K562 (cell line): ENCODE data around the gene CCDC158. TPM values are rescaled to one million over a fixed set of nuclear protein-coding genes. Genes with fewer than 3 reads are reported as not detected.

Experiments
- ATF7 ChIP-seq: fragments of 450-650 bp; IDR thresholded peaks from 2 replicates; pipeline ENCODE4 v1.7.1; 2014; ENCODE audit warnings: mild to moderate bottlenecking, moderate library complexity
- BACH1 ChIP-seq: fragments of 200-800 bp; sonication (Bioruptor generic); IDR thresholded peaks from 2 replicates; pipeline ENCODE4 v1.6.1; 2016; ENCODE audit warnings: missing genetic modification characterization, missing compliant biosample characterization
- C11orf30 ChIP-seq: fragments of 450-650 bp; IDR thresholded peaks from 2 replicates; pipeline ENCODE4 v1.6.1; 2016; ENCODE audit warnings: low read depth, mild to moderate bottlenecking
- CREB3 ChIP-seq: fragments of 450-650 bp; conservative IDR thresholded peaks from 2 replicates; pipeline ENCODE4 v1.6.1; 2016; ENCODE audit warnings: missing genetic modification characterization, low read depth, mild to moderate bottlenecking, missing compliant biosample characterization, moderate library complexity
- GATA2 ChIP-seq: sonication (generic); formaldehyde crosslinking; IDR thresholded peaks from 2 replicates; pipeline ENCODE4 v1.4.0; 2020; ENCODE audit warnings: mild to moderate bottlenecking, missing genetic modification reagents
- JUN ChIP-seq, 2 experiments: sonication (generic) in 1 of 2; formaldehyde crosslinking in 1 of 2; IDR thresholded peaks; 2 replicates each; pipeline versions ENCODE4 v1.6.1 to v1.8.0; 2012 to 2022; ENCODE audit warnings: borderline replicate concordance in 2 of 2, mild to moderate bottlenecking in 2 of 2, improper control_type of control experiment in 1 of 2, low read depth in 1 of 2, low read length in 1 of 2, missing genetic modification reagents in 1 of 2
- KDM1A ChIP-seq, 2 experiments: fragments of 450-650 bp; IDR thresholded peaks; 2 replicates each; pipeline ENCODE4 v1.6.1; 2016; ENCODE audit warnings: mild to moderate bottlenecking in 2 of 2
- NFATC3 ChIP-seq: fragments of 450-650 bp; IDR thresholded peaks from 2 replicates; pipeline ENCODE4 v1.6.1; 2017; ENCODE audit warnings: mild to moderate bottlenecking
- POLR3G ChIP-seq: IDR thresholded peaks from 2 replicates; pipeline ENCODE4 v1.6.1; 2011; ENCODE audit not compliant: insufficient read length, insufficient replicate concordance; ENCODE audit errors: extremely low read depth
- RBFOX2 ChIP-seq: fragments of 200-400 bp; formaldehyde crosslinking; IDR thresholded peaks from 2 replicates; pipeline ENCODE4 v1.6.1; 2017; ENCODE audit warnings: low read depth, mild to moderate bottlenecking, low read length, moderate library complexity
- SMARCA4 ChIP-seq: fragments of 450-650 bp; IDR thresholded peaks from 2 replicates; pipeline ENCODE4 v1.6.1; 2016
- SMARCE1 ChIP-seq: fragments of 450-650 bp; IDR thresholded peaks from 2 replicates; pipeline ENCODE4 v1.7.1; 2016; ENCODE audit warnings: mild to moderate bottlenecking
- SNIP1 ChIP-seq: fragments of 450-650 bp; IDR thresholded peaks from 2 replicates; pipeline ENCODE4 v1.7.1; 2017; ENCODE audit warnings: low read depth, mild to moderate bottlenecking
- TRIM24 ChIP-seq, 2 experiments: fragments of 450-650 bp; IDR thresholded peaks; 2 replicates each; pipeline ENCODE4 v1.6.1; 2016
- TSHZ1 ChIP-seq: fragments of 250-450 bp; sonication (Bioruptor Pico); IDR thresholded peaks from 2 replicates; pipeline ENCODE4 v1.4.0; 2020; ENCODE audit warnings: mild to moderate bottlenecking, moderate library complexity
- ZBTB26 ChIP-seq: fragments of 450-650 bp; formaldehyde crosslinking; IDR thresholded peaks from 2 replicates; pipeline ENCODE4 v1.4.0; 2022; ENCODE audit warnings: missing genetic modification characterization
- ZNF133 ChIP-seq: fragments of 250-450 bp; sonication (Bioruptor Pico); IDR thresholded peaks from 2 replicates; pipeline ENCODE4 v1.4.0; 2020; ENCODE audit warnings: mild to moderate bottlenecking
- ZNF316 ChIP-seq: fragments of 450-650 bp; IDR thresholded peaks from 2 replicates; pipeline ENCODE4 v1.6.1; 2016
- ZNF384 ChIP-seq: IDR thresholded peaks from 2 replicates; pipeline ENCODE4 v1.6.1; 2012; ENCODE audit warnings: low read depth, low read length, improper control_type of control experiment
- ZNF77 ChIP-seq: fragments of 250-450 bp; sonication (Bioruptor Pico); IDR thresholded peaks from 2 replicates; pipeline ENCODE4 v1.5.0; 2020
- polyA plus RNA-seq, 8 experiments: library from polyadenylated mRNA; depleted of rRNA in 4 of 8; stranded (reverse) in 5 of 8; unstranded in 3 of 8; fragments of >200 nt; fragmentation: Nextera tagmentation in 2 of 8; fragmentation: Illumina TruSeq in 1 of 8; extraction: Ambion mirVana in 2 of 8; extraction: Trizol in 1 of 8; gene quantifications; 2 replicates each; pipeline versions ENCODE4 v1.2.1 to v1.2.3, GENCODE V29; 2011 to 2014; ENCODE audit warnings: inconsistent platforms in 1 of 8, missing spikeins in 1 of 8
- total RNA-seq, 7 experiments: library from RNA; depleted of rRNA in 6 of 7; stranded (reverse); fragments of >200 nt in 6 of 7; fragmentation: Illumina TruSeq in 2 of 7; extraction: Trizol in 2 of 7; gene quantifications; 2 replicates each; pipeline versions ENCODE4 v1.2.1 to v1.2.3, GENCODE V29; 2011 to 2021; ENCODE audit warnings: low replicate concordance in 1 of 7

The CCDC158 gene
- total and polyA plus RNA-seq, 9 of the 15 experiments (the other 6 are each of a cell fraction or from before 2014, with no cell fraction given), result not detected

GRCh38 chr4:76459291-76459723 lies 38.4 kb upstream of the CCDC158 start (continued):
- no peak for TF ChIP-seq ZBTB26 (CRISPR knock-in tag)
- no peak for TF ChIP-seq POLR3G
- TF ChIP-seq BACH1 (tag), result peak; percentile 93
- TF ChIP-seq SMARCA4, result peak; percentile 67
- TF ChIP-seq RBFOX2, result no peak
- no peak for TF ChIP-seq CREB3 (tag)
- TF ChIP-seq ZNF316, result peak; percentile 97
- peak; percentile 58; the same call in 1 of the 2 replicates for TF ChIP-seq SMARCE1
- TF ChIP-seq NFATC3, result 0 out of 2 replicates have a peak, but pooled peaks have one; percentile 33
- no peak for TF ChIP-seq TSHZ1 (CRISPR knock-in tag)
- peak; percentile 94 for TF ChIP-seq C11orf30
- TF ChIP-seq SNIP1, result no peak
- TF ChIP-seq ZNF384, result 0 out of 2 replicates have a peak, but pooled peaks have one; percentile 26
- TF ChIP-seq JUN (IDR thresholded peaks at IDR 0.05; ENCODE audit: borderline replicate concordance, low read depth, low read length), result peak; percentile 64; the same call in 1 of the 2 replicates
- no peak for TF ChIP-seq JUN (CRISPR knock-in tag; IDR thresholded peaks at IDR 0.05; ENCODE audit: borderline replicate concordance)
- TF ChIP-seq ZNF77, result no peak
- no peak for TF ChIP-seq KDM1A (IDR thresholded peaks at IDR 0.05)
- no peak for TF ChIP-seq GATA2 (CRISPR knock-in tag)
- TF ChIP-seq ZNF133 (CRISPR knock-in tag), result no peak
- 0 out of 4 replicates have a peak, but pooled peaks of 1 of the 2 experiments have one; percentile 14 for TF ChIP-seq TRIM24 (IDR thresholded peaks at IDR 0.05)
- peak; percentile 22; the same call in 1 of the 2 replicates for TF ChIP-seq ATF7
